GM12878 (cell line): ENCODE results near the gene PTPRN2. TPM values are rescaled to one million over a fixed set of nuclear protein-coding genes. Genes with fewer than 3 reads are reported as not detected.

ENCODE experiments used
- ATAC-seq: fragments of 200-7000 bp; cut with Tn5 transposase; 3 replicates; pipeline ENCODE4 v1.9.1; 2020; ENCODE audit warnings: mild to moderate bottlenecking, moderate library complexity
- BruUV-seq: library from RNA; stranded (reverse); fragments of 400-500 nt; replicated peaks from 2 replicates; lab custom pipeline; 2021; lab: Mats Ljungman, UMichigan
- CTCF ChIA-PET: fragments of 300-600 bp; sonication (Branson Sonifier 250); formaldehyde crosslinking; extraction: SDS; loops from one replicate; lab custom pipeline; 2021; ENCODE audit warnings: inconsistent platforms; lab: Yijun Ruan, JAX
- POLR2A ChIA-PET: fragments of 350-600 bp; formaldehyde crosslinking; extraction: SDS; loops from one replicate; lab custom pipeline; 2021; ENCODE audit warnings: inconsistent platforms; lab: Charles Lee
- RAD21 ChIA-PET: fragments of 300-600 bp; sonication (Branson Sonifier 250); formaldehyde crosslinking; loops from one replicate; lab custom pipeline; 2023; ENCODE audit warnings: antibody characterized with exemption; ENCODE audit not compliant: unreplicated experiment; lab: Charles Lee
- SMC1A ChIA-PET: fragments of 300-600 bp; sonication (Branson Sonifier 250); formaldehyde crosslinking; loops from one replicate; lab custom pipeline; 2023; ENCODE audit not compliant: unreplicated experiment, uncharacterized antibody; lab: Charles Lee
- DNase-seq: peaks from one replicate; pipeline ENCODE4 v3.0.0-alpha.2; 2011; ENCODE audit warnings: low read depth, low spot score
- FAIRE-seq: peaks from 3 replicates; lab custom pipeline; 2011; peaks lifted over from hg19 to GRCh38; lab: Jason Lieb, UNC
- H2AFZ ChIP-seq: 2 replicates; pipeline ENCODE4 v1.6.0; 2011; ENCODE audit warnings: low read depth, low read length, control low read depth; ENCODE audit not compliant: control insufficient read depth
- H3K27ac ChIP-seq: 2 replicates; pipeline ENCODE4 v1.5.1; 2011; ENCODE audit warnings: control low read depth; ENCODE audit not compliant: control insufficient read depth, insufficient read depth
- H3K27me3 ChIP-seq, 2 experiments: replicated peaks in 1 of 2; 2 replicates each; pipeline versions ENCODE4 v1.6.0 to v1.6.1; 2011; ENCODE audit warnings: low read length in 1 of 2; ENCODE audit not compliant: control insufficient read depth in 2 of 2, insufficient read depth in 2 of 2
- H3K36me3 ChIP-seq, 2 experiments: 2 replicates each; pipeline ENCODE4 v1.5.1; 2011; ENCODE audit warnings: low read length in 1 of 2; ENCODE audit not compliant: control insufficient read depth in 2 of 2, insufficient read depth in 2 of 2
- H3K4me1 ChIP-seq: 2 replicates; pipeline ENCODE4 v1.6.1; 2011; ENCODE audit warnings: mild to moderate bottlenecking, low read length, moderate library complexity, mixed read lengths; ENCODE audit not compliant: control insufficient read depth, insufficient read depth
- H3K4me2 ChIP-seq: 2 replicates; pipeline ENCODE4 v1.6.0; 2011; ENCODE audit warnings: control low read depth; ENCODE audit not compliant: control insufficient read depth, insufficient read depth
- H3K4me3 ChIP-seq: fragments of 200-600 bp; sonication (generic); 2 replicates; pipeline ENCODE4 v1.5.1; 2016
- H3K79me2 ChIP-seq: 2 replicates; pipeline ENCODE4 v1.6.0; 2011; ENCODE audit warnings: low read length; ENCODE audit not compliant: control insufficient read depth, insufficient read depth
- H3K9ac ChIP-seq: 2 replicates; pipeline ENCODE4 v1.8.0; 2011; ENCODE audit warnings: low read length, control low read depth, mixed read lengths; ENCODE audit not compliant: control insufficient read depth, insufficient read depth
- H3K9me3 ChIP-seq: replicated peaks from 3 replicates; pipeline ENCODE4 v1.5.1; 2011; ENCODE audit warnings: mild to moderate bottlenecking, low read length; ENCODE audit not compliant: control insufficient read depth, insufficient read depth
- H4K20me1 ChIP-seq: 2 replicates; pipeline ENCODE4 v1.6.0; 2011; ENCODE audit not compliant: control insufficient read depth, insufficient read depth
- BACH1 ChIP-seq: fragments of 450-650 bp; IDR thresholded peaks from 2 replicates; pipeline ENCODE4 v1.6.1; 2017; ENCODE audit warnings: mild to moderate bottlenecking, borderline replicate concordance
- IKZF1 ChIP-seq: fragments of 450-650 bp; conservative IDR thresholded peaks from 2 replicates; pipeline ENCODE4 v1.6.1; 2017; ENCODE audit warnings: antibody characterized with exemption, mild to moderate bottlenecking
- NR2F1 ChIP-seq: fragments of 450-650 bp; conservative IDR thresholded peaks from 2 replicates; pipeline ENCODE4 v1.6.1; 2017; ENCODE audit warnings: mild to moderate bottlenecking
- SRF ChIP-seq, 2 experiments: IDR thresholded peaks; 2 replicates each; pipeline ENCODE4 v1.6.1; 2011; ENCODE audit warnings: low read depth in 2 of 2, low read length in 2 of 2, mild to moderate bottlenecking in 1 of 2, moderate library complexity in 1 of 2
- TAF1 ChIP-seq: IDR thresholded peaks from 2 replicates; pipeline ENCODE4 v1.6.1; 2011; ENCODE audit warnings: mild to moderate bottlenecking, low read depth, low read length, borderline replicate concordance
- ZNF207 ChIP-seq: fragments of 450-650 bp; IDR thresholded peaks from 2 replicates; pipeline ENCODE4 v1.6.1; 2014; ENCODE audit warnings: antibody characterized with exemption, mild to moderate bottlenecking, borderline replicate concordance
- WGBS: methylation state at CpG from one replicate; pipeline ENCODE4 v1.1.6; 2016; ENCODE audit warnings: low lambda C conversion rate; ENCODE audit not compliant: insufficient replicate concordance, insufficient coverage; ENCODE audit errors: missing lambda C conversion rate; 5-methylcytosine and 5-hydroxymethylcytosine counted together
- in situ Hi-C: fragments of 300-500 bp; cut with MboI; formaldehyde crosslinking; loops from 9 replicates; pipeline ENCODE4 v1.14.3; 2018; ENCODE audit warnings: mixed read lengths
- intact Hi-C: fragments of 100-400 bp; cut with micrococcal nuclease; formaldehyde crosslinking; loops from one replicate; pipeline ENCODE4 v1.14.2; 2022; ENCODE audit not compliant: unreplicated experiment
- polyA plus RNA-seq, 11 experiments: library from polyadenylated mRNA; depleted of rRNA in 4 of 11; unstranded in 6 of 11; stranded (reverse) in 5 of 11; fragments of >200 nt; fragmentation: Nextera tagmentation in 4 of 11; fragmentation: Illumina TruSeq in 1 of 11; extraction: Ambion mirVana in 4 of 11; extraction: Trizol in 1 of 11; gene quantifications; 1 replicate in 1 of 11; 2 replicates in 10 of 11; pipeline versions ENCODE4 v1.2.1 to v1.2.3, GENCODE V29; 2011 to 2016; ENCODE audit warnings: inconsistent platforms in 2 of 11, missing spikeins in 2 of 11, low read depth in 1 of 11
- total RNA-seq, 4 experiments: library from RNA; depleted of rRNA in 3 of 4; stranded (reverse); fragments of >200 nt in 3 of 4; fragmentation: Illumina TruSeq in 1 of 4; extraction: Trizol in 1 of 4; gene quantifications; 2 replicates each; pipeline versions ENCODE4 v1.2.1 to v1.2.3, GENCODE V29; 2013 to 2021
- TF ChIP-seq, protein P1 (sequence below): fragments of 450-650 bp; IDR thresholded peaks from 2 replicates; pipeline ENCODE4 v1.6.1; 2018; ENCODE audit warnings: mild to moderate bottlenecking, low read depth, moderate library complexity; ENCODE audit not compliant: partially characterized antibody

Gene PTPRN2
- total and polyA plus RNA-seq, 10 of the 15 experiments (the other 5 are each of a cell fraction or from before 2014, with no cell fraction given) = 5.4 TPM; not detected in 9

DNA sequence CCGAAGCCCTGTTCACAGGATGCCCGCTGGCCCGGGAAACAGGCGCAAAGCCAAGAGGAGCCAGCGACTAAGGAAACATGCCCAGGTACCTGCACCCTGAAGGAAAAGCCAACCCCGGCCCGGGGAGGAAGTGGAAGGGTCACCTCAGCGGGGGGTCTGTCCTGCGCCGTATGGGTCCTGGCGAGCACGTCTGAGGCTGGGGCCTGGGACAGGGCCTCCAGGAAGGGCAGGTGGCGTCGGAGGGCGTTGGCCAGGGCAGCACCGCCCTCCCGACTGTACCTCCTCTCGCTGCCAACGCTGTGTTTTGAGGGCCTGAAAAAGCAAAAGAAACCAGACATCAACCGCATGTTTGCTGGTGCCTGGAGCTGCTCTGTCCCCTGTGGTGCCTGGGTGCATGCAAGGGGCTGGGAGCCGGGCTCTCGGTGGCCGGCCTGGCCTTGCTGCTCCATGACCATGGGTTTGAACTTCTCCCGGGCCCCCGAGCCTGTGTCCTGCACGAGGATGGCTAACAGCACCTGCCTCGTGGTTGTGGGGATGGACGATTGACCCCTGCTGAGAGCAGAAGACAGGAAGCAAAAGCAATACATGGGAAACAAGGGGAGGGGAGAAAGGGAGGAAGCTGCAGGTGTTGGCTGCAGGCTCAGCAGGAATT, 395.3 kb downstream of the PTPRN2 start:
- CTCF ChIA-PET = no interaction called here
- H3K9ac ChIP-seq = no peak overlapping the region
- no peak overlapping the region for H3K4me3 ChIP-seq
- 50% methylated on average over 22 of the region's 28 CpGs for WGBS
- no peak overlapping the region for H3K4me2 ChIP-seq
- TF ChIP-seq, protein P1, sequence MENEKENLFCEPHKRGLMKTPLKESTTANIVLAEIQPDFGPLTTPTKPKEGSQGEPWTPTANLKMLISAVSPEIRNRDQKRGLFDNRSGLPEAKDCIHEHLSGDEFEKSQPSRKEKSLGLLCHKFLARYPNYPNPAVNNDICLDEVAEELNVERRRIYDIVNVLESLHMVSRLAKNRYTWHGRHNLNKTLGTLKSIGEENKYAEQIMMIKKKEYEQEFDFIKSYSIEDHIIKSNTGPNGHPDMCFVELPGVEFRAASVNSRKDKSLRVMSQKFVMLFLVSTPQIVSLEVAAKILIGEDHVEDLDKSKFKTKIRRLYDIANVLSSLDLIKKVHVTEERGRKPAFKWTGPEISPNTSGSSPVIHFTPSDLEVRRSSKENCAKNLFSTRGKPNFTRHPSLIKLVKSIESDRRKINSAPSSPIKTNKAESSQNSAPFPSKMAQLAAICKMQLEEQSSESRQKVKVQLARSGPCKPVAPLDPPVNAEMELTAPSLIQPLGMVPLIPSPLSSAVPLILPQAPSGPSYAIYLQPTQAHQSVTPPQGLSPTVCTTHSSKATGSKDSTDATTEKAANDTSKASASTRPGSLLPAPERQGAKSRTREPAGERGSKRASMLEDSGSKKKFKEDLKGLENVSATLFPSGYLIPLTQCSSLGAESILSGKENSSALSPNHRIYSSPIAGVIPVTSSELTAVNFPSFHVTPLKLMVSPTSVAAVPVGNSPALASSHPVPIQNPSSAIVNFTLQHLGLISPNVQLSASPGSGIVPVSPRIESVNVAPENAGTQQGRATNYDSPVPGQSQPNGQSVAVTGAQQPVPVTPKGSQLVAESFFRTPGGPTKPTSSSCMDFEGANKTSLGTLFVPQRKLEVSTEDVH = no peak
- TF ChIP-seq SRF (IDR thresholded peaks at IDR 0.05; ENCODE audit: low read depth in 2 of 2, low read length in 2 of 2) (no peak), TAF1 (no peak), NR2F1 (no peak), BACH1 (no peak), IKZF1 (no peak), ZNF207 (no peak)
- no peaks in the 10 kb centered on the region for H4K20me1 ChIP-seq
- FAIRE-seq (no peak), DNase-seq (no peak), ATAC-seq (no peak)
- BruUV-seq = no TSS peak
- in situ Hi-C loops (no loop called here), intact Hi-C loops (no loop called here)
- no peaks in the 10 kb centered on the region for H3K79me2 ChIP-seq
- H3K4me1 ChIP-seq = no peaks in the 10 kb centered on the region
- H3K9me3 ChIP-seq = no peaks in the 10 kb centered on the region; the same call in 2 of the 3 replicates
- SMC1A ChIA-PET = no interaction called here
- no peak overlapping the region for H2AFZ ChIP-seq
- POLR2A ChIA-PET = no interaction called here
- RAD21 ChIA-PET = no interaction called here
- no peaks in the 10 kb centered on the region for H3K36me3 ChIP-seq
- no peak overlapping the region for H3K27ac ChIP-seq
- no peaks in the 10 kb centered on the region for H3K27me3 ChIP-seq
